K562 (cell line): Measurements from ENCODE around the gene IDUA.

Experiments
- FOXM1 ChIP-seq, 2 experiments: fragments of 450-650 bp in 1 of 2; sonication (generic) in 1 of 2; formaldehyde crosslinking in 1 of 2; IDR thresholded peaks; 2 replicates each; pipeline versions ENCODE4 v1.6.1 to v1.9.0; 2017 to 2022; ENCODE audit warnings: low read depth in 2 of 2, mild to moderate bottlenecking in 2 of 2, missing genetic modification reagents in 1 of 2, moderate library complexity in 1 of 2
- PHF20 ChIP-seq: fragments of 450-650 bp; IDR thresholded peaks from 2 replicates; pipeline ENCODE4 v1.6.1; 2018; ENCODE audit not compliant: partially characterized antibody
- RFX7 ChIP-seq: fragments of 250-450 bp; sonication (Bioruptor Pico); IDR thresholded peaks from 2 replicates; pipeline ENCODE4 v1.5.1; 2021; ENCODE audit warnings: mild to moderate bottlenecking
- ZFX ChIP-seq: sonication (generic); formaldehyde crosslinking; IDR thresholded peaks from 2 replicates; pipeline ENCODE4 v1.8.0; 2022; ENCODE audit warnings: mild to moderate bottlenecking, missing genetic modification reagents, moderate library complexity
- TF ChIP-seq, protein P1 (sequence below): sonication (generic); formaldehyde crosslinking; IDR thresholded peaks from 2 replicates; pipeline ENCODE4 v1.8.0; 2022; ENCODE audit warnings: missing genetic modification reagents, mild to moderate bottlenecking, borderline replicate concordance

DNA sequence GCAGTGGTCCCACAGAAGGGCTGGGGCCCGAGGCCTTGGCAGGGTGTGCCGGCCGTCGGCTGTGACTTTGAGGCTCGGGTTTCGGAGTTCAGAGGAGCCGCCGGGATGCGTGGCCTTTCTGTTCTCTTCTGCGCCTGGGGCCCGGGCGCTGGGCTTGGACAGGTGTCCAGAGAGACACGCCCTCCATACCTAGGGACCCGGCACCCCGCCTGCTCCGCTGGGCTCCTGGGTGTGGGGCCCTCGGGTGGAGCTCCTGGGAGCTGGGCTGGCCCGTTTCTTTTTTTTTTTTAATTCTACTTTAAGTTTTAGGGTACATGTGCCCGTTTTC is 35.9 kb downstream of the IDUA start:
- TF ChIP-seq PHF20 (no peak), ZFX (CRISPR knock-in tag) (no peak), RFX7 (CRISPR knock-in tag) (no peak), FOXM1 (IDR thresholded peaks at IDR 0.05; ENCODE audit: low read depth) (no peak), FOXM1 (CRISPR knock-in tag; IDR thresholded peaks at IDR 0.05; ENCODE audit: low read depth) (no peak)
- TF ChIP-seq, protein P1, sequence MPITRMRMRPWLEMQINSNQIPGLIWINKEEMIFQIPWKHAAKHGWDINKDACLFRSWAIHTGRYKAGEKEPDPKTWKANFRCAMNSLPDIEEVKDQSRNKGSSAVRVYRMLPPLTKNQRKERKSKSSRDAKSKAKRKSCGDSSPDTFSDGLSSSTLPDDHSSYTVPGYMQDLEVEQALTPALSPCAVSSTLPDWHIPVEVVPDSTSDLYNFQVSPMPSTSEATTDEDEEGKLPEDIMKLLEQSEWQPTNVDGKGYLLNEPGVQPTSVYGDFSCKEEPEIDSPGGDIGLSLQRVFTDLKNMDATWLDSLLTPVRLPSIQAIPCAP (CRISPR knock-in tag), result no peak
